ENCODE data around the gene LPA. TPM values are rescaled to one million over a fixed set of nuclear protein-coding genes. Genes with fewer than 3 reads are reported as not detected.

The LPA gene
- total RNA-seq, 1 donor from 2014 or later = not detected

DNA sequence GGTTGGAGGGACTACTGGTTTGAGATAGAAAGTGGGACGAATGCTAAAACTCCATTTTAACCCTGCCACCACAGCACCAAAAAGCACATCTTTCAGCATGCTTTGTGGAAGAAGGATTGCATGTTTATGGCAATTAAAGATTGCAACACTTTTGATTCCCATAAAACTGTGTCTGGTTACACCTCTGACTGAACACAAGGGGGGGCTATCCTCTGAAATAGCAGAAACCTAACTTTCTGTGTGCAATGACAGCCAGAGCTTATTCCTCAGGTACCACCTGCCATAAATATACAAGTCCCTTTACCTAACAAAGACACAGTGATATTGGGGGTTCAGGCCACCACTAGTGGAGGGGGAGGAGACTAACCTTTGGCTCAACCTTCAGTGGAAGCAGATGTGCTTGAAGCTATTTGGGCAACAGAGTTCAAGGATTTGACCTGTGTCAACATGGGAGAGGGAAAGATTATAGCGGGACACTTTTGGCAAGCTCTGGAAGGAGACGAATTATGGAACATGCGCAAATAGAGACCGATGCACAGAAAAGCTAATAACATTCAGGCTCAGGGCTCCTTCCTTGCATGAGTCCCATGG is 28.4 kb upstream of the LPA start:
- H3K27me3 ChIP-seq (ENCODE audit: insufficient read depth, low read length) = no peaks in the 10 kb centered on the region
- Mint-ChIP-seq H3K4me1 (ENCODE audit: low read depth, unreplicated experiment) (no peaks in the 10 kb centered on the region), H3K27me3 (ENCODE audit: low read depth, unreplicated experiment) (peaks cover 12% of the 10 kb centered on the region), H3K4me3 (ENCODE audit: unreplicated experiment) (no peak overlapping the region), H3K27ac (ENCODE audit: unreplicated experiment) (no peak overlapping the region), H3K36me3 (ENCODE audit: low read depth, unreplicated experiment) (no peaks in the 10 kb centered on the region), H3K9me3 (ENCODE audit: unreplicated experiment) (peaks cover 3% of the 10 kb centered on the region)
- no peak overlapping the region for H3K27ac ChIP-seq (ENCODE audit: low read depth, low read length)
- DNase-seq (ENCODE audit: low read depth) = no peak
- H3K79me2 ChIP-seq (ENCODE audit: insufficient read depth, low read length) = no peaks in the 10 kb centered on the region
- no peak overlapping the region for H3K9ac ChIP-seq (ENCODE audit: low read length)
- H2AFZ ChIP-seq (ENCODE audit: low read depth, low read length) = no peak overlapping the region
- H3K4me2 ChIP-seq (ENCODE audit: low read length) = no peak overlapping the region
- H4K20me1 ChIP-seq (ENCODE audit: insufficient read depth, low read length) = no peaks in the 10 kb centered on the region
- peaks cover 5% of the 10 kb centered on the region for H3K9me3 ChIP-seq (ENCODE audit: insufficient read depth, low read depth, low read length)
- no peaks in the 10 kb centered on the region for H3K4me1 ChIP-seq (ENCODE audit: insufficient read depth, low read length)
- TF ChIP-seq, protein P1, sequence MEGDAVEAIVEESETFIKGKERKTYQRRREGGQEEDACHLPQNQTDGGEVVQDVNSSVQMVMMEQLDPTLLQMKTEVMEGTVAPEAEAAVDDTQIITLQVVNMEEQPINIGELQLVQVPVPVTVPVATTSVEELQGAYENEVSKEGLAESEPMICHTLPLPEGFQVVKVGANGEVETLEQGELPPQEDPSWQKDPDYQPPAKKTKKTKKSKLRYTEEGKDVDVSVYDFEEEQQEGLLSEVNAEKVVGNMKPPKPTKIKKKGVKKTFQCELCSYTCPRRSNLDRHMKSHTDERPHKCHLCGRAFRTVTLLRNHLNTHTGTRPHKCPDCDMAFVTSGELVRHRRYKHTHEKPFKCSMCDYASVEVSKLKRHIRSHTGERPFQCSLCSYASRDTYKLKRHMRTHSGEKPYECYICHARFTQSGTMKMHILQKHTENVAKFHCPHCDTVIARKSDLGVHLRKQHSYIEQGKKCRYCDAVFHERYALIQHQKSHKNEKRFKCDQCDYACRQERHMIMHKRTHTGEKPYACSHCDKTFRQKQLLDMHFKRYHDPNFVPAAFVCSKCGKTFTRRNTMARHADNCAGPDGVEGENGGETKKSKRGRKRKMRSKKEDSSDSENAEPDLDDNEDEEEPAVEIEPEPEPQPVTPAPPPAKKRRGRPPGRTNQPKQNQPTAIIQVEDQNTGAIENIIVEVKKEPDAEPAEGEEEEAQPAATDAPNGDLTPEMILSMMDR (IDR thresholded peaks at IDR 0.05; ENCODE audit: insufficient read depth, low read depth, low read length) = no peak
- no peak for TF ChIP-seq EZH2 (IDR thresholded peaks at IDR 0.05; ENCODE audit: insufficient read depth, low read length)
- H3K36me3 ChIP-seq (ENCODE audit: insufficient read depth, low read length) = no peaks in the 10 kb centered on the region
- H3K4me3 ChIP-seq (ENCODE audit: insufficient read depth, low read depth, low read length) = no peak overlapping the region
- no peak for FAIRE-seq

DNA sequence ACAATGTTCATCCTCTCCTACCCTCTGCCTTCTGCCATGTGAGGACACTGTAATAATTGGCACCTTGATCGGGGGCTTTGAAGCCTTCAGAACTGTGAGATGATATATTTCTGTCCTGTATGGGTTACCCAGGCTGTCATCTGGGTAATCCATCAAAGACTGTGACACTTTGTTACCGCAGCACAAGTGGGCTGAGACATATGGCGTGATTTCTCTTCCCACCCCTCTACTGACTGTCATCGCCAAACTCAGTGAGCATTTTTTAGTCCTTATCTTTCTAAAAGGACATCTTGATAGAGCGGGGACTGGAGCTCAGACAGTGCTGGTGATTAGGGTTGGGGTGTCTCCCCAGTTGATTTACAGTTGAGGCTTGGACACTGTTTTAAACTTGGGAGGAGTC is 27.5 kb upstream of the LPA start:
- H3K4me3 Mint-ChIP-seq (ENCODE audit: unreplicated experiment) = no peak overlapping the region
- peaks cover 3% of the 10 kb centered on the region for H3K9me3 Mint-ChIP-seq (ENCODE audit: unreplicated experiment)
- DNase-seq (ENCODE audit: low read depth) (no peak), FAIRE-seq (no peak)
- peaks cover 5% of the 10 kb centered on the region for H3K9me3 ChIP-seq (ENCODE audit: insufficient read depth, low read depth, low read length)
- no peak overlapping the region for H3K27ac Mint-ChIP-seq (ENCODE audit: unreplicated experiment)
- H3K4me1 ChIP-seq (ENCODE audit: insufficient read depth, low read length) = no peaks in the 10 kb centered on the region
- H3K9ac ChIP-seq (ENCODE audit: low read length) = no peak overlapping the region
- no peak for TF ChIP-seq EZH2 (IDR thresholded peaks at IDR 0.05; ENCODE audit: insufficient read depth, low read length)
- TF ChIP-seq, protein P1 (IDR thresholded peaks at IDR 0.05; ENCODE audit: insufficient read depth, low read depth, low read length) = no peak
- H3K36me3 Mint-ChIP-seq (ENCODE audit: low read depth, unreplicated experiment) = no peaks in the 10 kb centered on the region
- H3K4me2 ChIP-seq (ENCODE audit: low read length) = no peak overlapping the region
- H2AFZ ChIP-seq (ENCODE audit: low read depth, low read length) = no peak overlapping the region
- no peaks in the 10 kb centered on the region for H3K79me2 ChIP-seq (ENCODE audit: insufficient read depth, low read length)
- H3K36me3 ChIP-seq (ENCODE audit: insufficient read depth, low read length) = no peaks in the 10 kb centered on the region
- H3K4me3 ChIP-seq (ENCODE audit: insufficient read depth, low read depth, low read length) = no peak overlapping the region
- no peaks in the 10 kb centered on the region for H4K20me1 ChIP-seq (ENCODE audit: insufficient read depth, low read length)
- H3K27me3 Mint-ChIP-seq (ENCODE audit: low read depth, unreplicated experiment) = peaks cover 12% of the 10 kb centered on the region
- no peaks in the 10 kb centered on the region for H3K27me3 ChIP-seq (ENCODE audit: insufficient read depth, low read length)
- no peak overlapping the region for H3K27ac ChIP-seq (ENCODE audit: low read depth, low read length)
- H3K4me1 Mint-ChIP-seq (ENCODE audit: low read depth, unreplicated experiment) = no peaks in the 10 kb centered on the region

- FAIRE-seq = no peak
- Mint-ChIP-seq H3K4me1 (ENCODE audit: low read depth, unreplicated experiment) (no peaks in the 10 kb centered on the region), H3K27ac (ENCODE audit: unreplicated experiment) (no peak overlapping the region), H3K4me3 (ENCODE audit: unreplicated experiment) (no peak overlapping the region), H3K9me3 (ENCODE audit: unreplicated experiment) (peaks cover 3% of the 10 kb centered on the region), H3K36me3 (ENCODE audit: low read depth, unreplicated experiment) (no peaks in the 10 kb centered on the region), H3K27me3 (ENCODE audit: low read depth, unreplicated experiment) (peaks cover 7% of the 10 kb centered on the region)
- Histone ChIP-seq H2AFZ (ENCODE audit: low read depth, low read length) (no peak overlapping the region), H3K79me2 (ENCODE audit: insufficient read depth, low read length) (no peaks in the 10 kb centered on the region), H3K4me1 (ENCODE audit: insufficient read depth, low read length) (no peaks in the 10 kb centered on the region), H3K9me3 (ENCODE audit: insufficient read depth, low read depth, low read length) (peaks cover 5% of the 10 kb centered on the region), H3K36me3 (ENCODE audit: insufficient read depth, low read length) (no peaks in the 10 kb centered on the region), H3K27ac (ENCODE audit: low read depth, low read length) (no peak overlapping the region), H3K4me3 (ENCODE audit: insufficient read depth, low read depth, low read length) (no peak overlapping the region), H3K9ac (ENCODE audit: low read length) (no peak overlapping the region), H3K27me3 (ENCODE audit: insufficient read depth, low read length) (no peaks in the 10 kb centered on the region), H3K4me2 (ENCODE audit: low read length) (no peak overlapping the region), H4K20me1 (ENCODE audit: insufficient read depth, low read length) (no peaks in the 10 kb centered on the region)
- TF ChIP-seq EZH2 (IDR thresholded peaks at IDR 0.05; ENCODE audit: insufficient read depth, low read length) = no peak
- TF ChIP-seq, protein P1 (IDR thresholded peaks at IDR 0.05; ENCODE audit: insufficient read depth, low read depth, low read length) = no peak
- DNase-seq (ENCODE audit: low read depth) = no peak
Measured at GRCh38 chr6:160690458-160690857, 26.4 kb upstream of the LPA start.

Data from astrocyte (in vitro differentiated cells and primary cell).